ENCODE results near the gene PPP1R9A.

GRCh38 chr7:95092324-95092723 lies 184.9 kb downstream of the PPP1R9A start:
- TF ChIP-seq CTCF (IDR thresholded peaks at IDR 0.05) (no peak), POLR2A (IDR thresholded peaks at IDR 0.05) (no peak)
